C4-2B (cell line): Measurements from ENCODE around the gene CCZ1.

Source experiments
- ZFX ChIP-seq: fragments of 450-650 bp; IDR thresholded peaks from 2 replicates; pipeline ENCODE4 v1.6.1; 2017
- TF ChIP-seq, protein P1 (sequence below): fragments of 450-650 bp; conservative IDR thresholded peaks from 2 replicates; pipeline ENCODE4 v1.5.1; 2017; ENCODE audit warnings: mild to moderate bottlenecking

DNA sequence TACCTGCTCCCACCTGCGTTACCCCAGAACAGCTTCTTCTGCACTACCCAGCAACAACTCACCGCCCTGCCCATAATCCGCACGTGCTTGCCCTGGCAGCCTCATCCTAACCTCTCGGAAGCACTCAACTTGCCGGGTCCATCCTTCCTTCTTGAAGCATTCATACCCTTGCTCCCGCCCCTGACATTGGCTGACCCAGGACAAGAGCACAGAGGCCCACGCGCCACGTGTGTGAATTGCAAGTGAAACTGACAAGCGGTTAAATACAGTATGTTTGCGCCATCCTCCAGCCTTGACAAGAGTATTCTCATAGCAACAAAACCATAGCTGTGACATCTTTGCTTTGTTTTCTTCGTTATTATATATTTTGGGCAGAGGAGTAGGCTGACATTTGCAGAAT lies 28.8 kb upstream of the CCZ1 start:
- TF ChIP-seq, protein P1, sequence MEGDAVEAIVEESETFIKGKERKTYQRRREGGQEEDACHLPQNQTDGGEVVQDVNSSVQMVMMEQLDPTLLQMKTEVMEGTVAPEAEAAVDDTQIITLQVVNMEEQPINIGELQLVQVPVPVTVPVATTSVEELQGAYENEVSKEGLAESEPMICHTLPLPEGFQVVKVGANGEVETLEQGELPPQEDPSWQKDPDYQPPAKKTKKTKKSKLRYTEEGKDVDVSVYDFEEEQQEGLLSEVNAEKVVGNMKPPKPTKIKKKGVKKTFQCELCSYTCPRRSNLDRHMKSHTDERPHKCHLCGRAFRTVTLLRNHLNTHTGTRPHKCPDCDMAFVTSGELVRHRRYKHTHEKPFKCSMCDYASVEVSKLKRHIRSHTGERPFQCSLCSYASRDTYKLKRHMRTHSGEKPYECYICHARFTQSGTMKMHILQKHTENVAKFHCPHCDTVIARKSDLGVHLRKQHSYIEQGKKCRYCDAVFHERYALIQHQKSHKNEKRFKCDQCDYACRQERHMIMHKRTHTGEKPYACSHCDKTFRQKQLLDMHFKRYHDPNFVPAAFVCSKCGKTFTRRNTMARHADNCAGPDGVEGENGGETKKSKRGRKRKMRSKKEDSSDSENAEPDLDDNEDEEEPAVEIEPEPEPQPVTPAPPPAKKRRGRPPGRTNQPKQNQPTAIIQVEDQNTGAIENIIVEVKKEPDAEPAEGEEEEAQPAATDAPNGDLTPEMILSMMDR = no peak
- TF ChIP-seq ZFX = no peak
